Measurements from ENCODE around the gene ZNF646. TPM values are rescaled to one million over a fixed set of nuclear protein-coding genes. Genes with fewer than 3 reads are reported as not detected.
A peak's percentile ranks its signal among the peaks of the same experiment; 100 is the strongest.

The ZNF646 gene
- total and polyA plus RNA-seq, 2 of the 13 experiments (the other 11 are each of a cell fraction or from before 2014, with no cell fraction given): 3.4 to 10.9 TPM

- TF ChIP-seq ZNF331 (CRISPR knock-in tag; IDR thresholded peaks at IDR 0.05): peak; percentile 90
- no peak; the same call in 1 of the 2 replicates for TF ChIP-seq SIX4 (CRISPR knock-in tag; IDR thresholded peaks at IDR 0.05)
- TF ChIP-seq ZKSCAN1 (IDR thresholded peaks at IDR 0.05; ENCODE audit: low read length): peak; percentile 59; the same call in 1 of the 2 replicates
- peak; percentile 98 for TF ChIP-seq ZNF274 (CRISPR knock-in tag; IDR thresholded peaks at IDR 0.05)
- TF ChIP-seq ZMYM2 (CRISPR knock-in tag; IDR thresholded peaks at IDR 0.05): no peak
- TF ChIP-seq, protein P1, sequence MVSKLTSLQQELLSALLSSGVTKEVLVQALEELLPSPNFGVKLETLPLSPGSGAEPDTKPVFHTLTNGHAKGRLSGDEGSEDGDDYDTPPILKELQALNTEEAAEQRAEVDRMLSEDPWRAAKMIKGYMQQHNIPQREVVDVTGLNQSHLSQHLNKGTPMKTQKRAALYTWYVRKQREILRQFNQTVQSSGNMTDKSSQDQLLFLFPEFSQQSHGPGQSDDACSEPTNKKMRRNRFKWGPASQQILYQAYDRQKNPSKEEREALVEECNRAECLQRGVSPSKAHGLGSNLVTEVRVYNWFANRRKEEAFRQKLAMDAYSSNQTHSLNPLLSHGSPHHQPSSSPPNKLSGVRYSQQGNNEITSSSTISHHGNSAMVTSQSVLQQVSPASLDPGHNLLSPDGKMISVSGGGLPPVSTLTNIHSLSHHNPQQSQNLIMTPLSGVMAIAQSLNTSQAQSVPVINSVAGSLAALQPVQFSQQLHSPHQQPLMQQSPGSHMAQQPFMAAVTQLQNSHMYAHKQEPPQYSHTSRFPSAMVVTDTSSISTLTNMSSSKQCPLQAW (CRISPR knock-in tag; IDR thresholded peaks at IDR 0.05): peak; percentile 90; the same call in 1 of the 2 replicates
- TF ChIP-seq RBAK (CRISPR knock-in tag; IDR thresholded peaks at IDR 0.05): no peak
- peak; percentile 61; the same call in 1 of the 2 replicates for TF ChIP-seq ZBTB3 (CRISPR knock-in tag; IDR thresholded peaks at IDR 0.05; ENCODE audit: borderline replicate concordance, low read depth)
- TF ChIP-seq ZMYM3 (CRISPR knock-in tag; IDR thresholded peaks at IDR 0.05): peak; percentile 36; the same call in 1 of the 2 replicates
- peak; percentile 76; the same call in 1 of the 2 replicates for TF ChIP-seq CC2D1A (CRISPR knock-in tag; IDR thresholded peaks at IDR 0.05)
- TF ChIP-seq ZNF101 (CRISPR knock-in tag; IDR thresholded peaks at IDR 0.05; ENCODE audit: borderline replicate concordance, low read depth): 0 out of 2 replicates have a peak, but pooled peaks have one; percentile 62
- peak; percentile 73 for TF ChIP-seq RBM22 (optimal IDR thresholded peaks at IDR 0.05; ENCODE audit: low read length)
- no peak; the same call in 1 of the 2 replicates for TF ChIP-seq ZNF253 (CRISPR knock-in tag; IDR thresholded peaks at IDR 0.05; ENCODE audit: borderline replicate concordance)
Observed at GRCh38 chr16:31073970-31074813, at the start of gene ZNF646, which contains the start of gene ZNF668 (continued).
